HepG2 (cell line): Measurements from ENCODE around the gene VGLL4. TPM values are rescaled to one million over a fixed set of nuclear protein-coding genes. Genes with fewer than 3 reads are reported as not detected.

Experiments used
- ATAC-seq: fragments of 200-7000 bp; cut with Tn5 transposase; 3 replicates; pipeline ENCODE4 v1.9.1; 2020; ENCODE audit warnings: mild to moderate bottlenecking, moderate library complexity
- BruUV-seq: library from RNA; stranded (reverse); fragments of 400-500 nt; replicated peaks from 2 replicates; lab custom pipeline; 2021; lab: Mats Ljungman, UMichigan
- CTCF ChIA-PET: fragments of 300-600 bp; formaldehyde crosslinking; extraction: SDS; loops from one replicate; lab custom pipeline; 2021; ENCODE audit warnings: low total read pairs, inconsistent platforms, low intra/inter-chr PET ratio; lab: Yijun Ruan, JAX
- POLR2A ChIA-PET: fragments of 350-600 bp; sonication (Branson Sonifier 250); formaldehyde crosslinking; loops from one replicate; lab custom pipeline; 2020; ENCODE audit warnings: antibody characterized with exemption, inconsistent platforms; lab: Yijun Ruan, JAX
- DNase-seq: peaks from one replicate; pipeline ENCODE4 v3.0.0-alpha.2; 2015; ENCODE audit warnings: low spot score
- FAIRE-seq: peaks from 3 replicates; lab custom pipeline; 2011; peaks lifted over from hg19 to GRCh38; lab: Jason Lieb, UNC
- H2AFZ ChIP-seq: one replicate; pipeline ENCODE4 v1.6.1; 2011; ENCODE audit warnings: low read length, inconsistent platforms
- H3K27ac ChIP-seq: fragments of 300-600 bp; 3 replicates; pipeline ENCODE4 v1.8.0; 2011; ENCODE audit warnings: mixed run types, mild to moderate bottlenecking, mixed read lengths, low read length, inconsistent platforms; ENCODE audit not compliant: insufficient read depth; ENCODE audit errors: extremely low read length
- H3K27me3 ChIP-seq, 2 experiments: fragments of 200-600 bp in 1 of 2; 2 replicates in 1 of 2; 3 replicates in 1 of 2; pipeline versions ENCODE4 v1.6.0 to v1.8.0; 2011; ENCODE audit warnings: low read length in 2 of 2, mild to moderate bottlenecking in 2 of 2, moderate library complexity in 2 of 2, inconsistent platforms in 1 of 2; ENCODE audit not compliant: insufficient read depth in 2 of 2, control insufficient read depth in 1 of 2
- H3K36me3 ChIP-seq, 2 experiments: fragments of 200-600 bp in 1 of 2; replicated peaks in 1 of 2; 2 replicates in 1 of 2; 3 replicates in 1 of 2; pipeline versions ENCODE4 v1.5.1 to v1.8.0; 2011; ENCODE audit warnings: low read length in 2 of 2, inconsistent platforms in 1 of 2; ENCODE audit not compliant: insufficient read depth in 2 of 2, control insufficient read depth in 1 of 2
- H3K4me1 ChIP-seq: 2 replicates; pipeline ENCODE4 v1.5.1; 2012; ENCODE audit warnings: low read length, inconsistent platforms; ENCODE audit not compliant: insufficient read depth
- H3K4me2 ChIP-seq: 2 replicates; pipeline ENCODE4 v1.6.0; 2011; ENCODE audit warnings: low read depth, low read length, inconsistent platforms
- H3K4me3 ChIP-seq, 3 experiments: fragments of 200-600 bp in 1 of 3; sonication (generic), shearing (Covaris generic) in 1 of 3; replicated peaks in 1 of 3; 2 replicates each; pipeline ENCODE4 v1.5.1; 2011 to 2016; ENCODE audit warnings: low read length in 3 of 3, inconsistent platforms in 2 of 3, low read depth in 2 of 3, mild to moderate bottlenecking in 2 of 3, control low read depth in 1 of 3, mixed read lengths in 1 of 3; ENCODE audit not compliant: insufficient read depth in 1 of 3
- H3K79me2 ChIP-seq: one replicate; pipeline ENCODE4 v1.6.1; 2011; ENCODE audit warnings: low read length, inconsistent platforms; ENCODE audit not compliant: insufficient read depth
- H3K9ac ChIP-seq: 2 replicates; pipeline ENCODE4 v1.6.0; 2011; ENCODE audit warnings: mild to moderate bottlenecking, low read depth, low read length, inconsistent platforms; ENCODE audit not compliant: insufficient read depth
- H3K9me3 ChIP-seq: 2 replicates; pipeline ENCODE4 v1.5.1; 2012; ENCODE audit warnings: mild to moderate bottlenecking, low read length
- H4K20me1 ChIP-seq: 2 replicates; pipeline ENCODE4 v1.6.0; 2011; ENCODE audit warnings: inconsistent platforms, mild to moderate bottlenecking, low read length, moderate library complexity; ENCODE audit not compliant: insufficient read depth
- MAFG ChIP-seq: sonication (generic); formaldehyde crosslinking; IDR thresholded peaks from 2 replicates; pipeline ENCODE4 v1.5.1; 2020; ENCODE audit warnings: mild to moderate bottlenecking, missing genetic modification reagents
- MIXL1 ChIP-seq: IDR thresholded peaks from 2 replicates; pipeline ENCODE4 v1.6.1; 2016
- PAX8 ChIP-seq: sonication (generic); formaldehyde crosslinking; IDR thresholded peaks from 2 replicates; pipeline ENCODE4 v1.8.0; 2022; ENCODE audit warnings: mild to moderate bottlenecking, missing genetic modification reagents, borderline replicate concordance
- SAFB2 ChIP-seq: sonication (generic); formaldehyde crosslinking; IDR thresholded peaks from 2 replicates; pipeline ENCODE4 v1.5.1; 2020; ENCODE audit warnings: missing genetic modification reagents, low read depth, mild to moderate bottlenecking, borderline replicate concordance
- SYNCRIP ChIP-seq: fragments of 200-400 bp; formaldehyde crosslinking; IDR thresholded peaks from 2 replicates; pipeline ENCODE4 v1.6.1; 2018; ENCODE audit warnings: mild to moderate bottlenecking, low read depth, low read length; ENCODE audit not compliant: insufficient read depth
- ZBTB20 ChIP-seq: sonication (generic); formaldehyde crosslinking; IDR thresholded peaks from 2 replicates; pipeline ENCODE4 v1.8.1; 2023; ENCODE audit warnings: missing genetic modification reagents, low read depth, mild to moderate bottlenecking, borderline replicate concordance
- ZFP36L2 ChIP-seq: sonication (generic); formaldehyde crosslinking; IDR thresholded peaks from 2 replicates; pipeline ENCODE4 v1.4.0; 2020; ENCODE audit warnings: missing genetic modification reagents
- ZFP62 ChIP-seq: sonication (generic); formaldehyde crosslinking; IDR thresholded peaks from 2 replicates; pipeline ENCODE4 v1.4.0; 2020; ENCODE audit warnings: missing genetic modification reagents
- ZNF556 ChIP-seq: sonication (generic); formaldehyde crosslinking; IDR thresholded peaks from 2 replicates; pipeline ENCODE4 v1.4.0; 2020; ENCODE audit warnings: mild to moderate bottlenecking, missing genetic modification reagents, borderline replicate concordance
- ZNF790 ChIP-seq: sonication (generic); formaldehyde crosslinking; IDR thresholded peaks from 2 replicates; pipeline ENCODE4 v1.8.0; 2022; ENCODE audit warnings: missing genetic modification reagents, mild to moderate bottlenecking, borderline replicate concordance
- WGBS: methylation state at CpG from one replicate; pipeline ENCODE4 v1.1.6; 2017; ENCODE audit warnings: low lambda C conversion rate; 5-methylcytosine and 5-hydroxymethylcytosine counted together
- in situ Hi-C: cut with HindIII; loops from 2 replicates; pipeline ENCODE4 v1.10.0; 2017; ENCODE audit warnings: low pct_unique_long_range_greater_than_20kb; ENCODE audit not compliant: extremely low pct_ligation_motif_present
- intact Hi-C: fragments of 100-400 bp; cut with micrococcal nuclease; formaldehyde crosslinking; loops from one replicate; pipeline ENCODE4 v1.10.0; 2022; ENCODE audit not compliant: unreplicated experiment
- polyA plus RNA-seq, 8 experiments: library from polyadenylated mRNA; depleted of rRNA in 3 of 8; stranded (reverse) in 7 of 8; unstranded in 1 of 8; fragments of >200 nt; fragmentation: Illumina TruSeq in 4 of 8; extraction: Trizol in 4 of 8; gene quantifications; 2 replicates each; pipeline versions ENCODE4 v1.2.1 to v1.2.3, GENCODE V29; 2011 to 2016; ENCODE audit warnings: low read depth in 4 of 8, missing spikeins in 1 of 8, mixed read lengths in 1 of 8; ENCODE audit not compliant: insufficient read depth in 1 of 8
- total RNA-seq, 5 experiments: library from RNA; depleted of rRNA; stranded (reverse); fragments of >200 nt; fragmentation: Illumina TruSeq; extraction: Trizol; gene quantifications; 2 replicates each; pipeline ENCODE4 v1.2.3, GENCODE V29; 2016; ENCODE audit warnings: low read depth in 1 of 5
- TF ChIP-seq, protein P1 (sequence below): sonication (generic); formaldehyde crosslinking; IDR thresholded peaks from 2 replicates; pipeline ENCODE4 v1.5.0; 2020; ENCODE audit warnings: mild to moderate bottlenecking, missing genetic modification reagents, borderline replicate concordance
- TF ChIP-seq, protein P2 (sequence below): sonication (generic); formaldehyde crosslinking; IDR thresholded peaks from 2 replicates; pipeline ENCODE4 v1.5.0; 2020; ENCODE audit warnings: mild to moderate bottlenecking, missing genetic modification reagents
- TF ChIP-seq, protein P3 (sequence below): sonication (generic); formaldehyde crosslinking; IDR thresholded peaks from 2 replicates; pipeline ENCODE4 v1.8.0; 2022; ENCODE audit warnings: missing genetic modification reagents, mild to moderate bottlenecking, borderline replicate concordance
- TF ChIP-seq, protein P4 (sequence below): sonication (generic); formaldehyde crosslinking; IDR thresholded peaks from 2 replicates; pipeline ENCODE4 v1.4.0; 2020; ENCODE audit warnings: missing genetic modification reagents
- TF ChIP-seq, protein P5 (sequence below): sonication (generic); formaldehyde crosslinking; IDR thresholded peaks from 2 replicates; pipeline ENCODE4 v1.5.1; 2020; ENCODE audit warnings: mild to moderate bottlenecking, missing genetic modification reagents, borderline replicate concordance
- TF ChIP-seq, protein P6 (sequence below): IDR thresholded peaks from 2 replicates; pipeline ENCODE4 v1.6.1; 2016

Gene VGLL4
- total and polyA plus RNA-seq, 2 of the 13 experiments (the other 11 are each of a cell fraction or from before 2014, with no cell fraction given): 23.2 to 39.0 TPM

DNA sequence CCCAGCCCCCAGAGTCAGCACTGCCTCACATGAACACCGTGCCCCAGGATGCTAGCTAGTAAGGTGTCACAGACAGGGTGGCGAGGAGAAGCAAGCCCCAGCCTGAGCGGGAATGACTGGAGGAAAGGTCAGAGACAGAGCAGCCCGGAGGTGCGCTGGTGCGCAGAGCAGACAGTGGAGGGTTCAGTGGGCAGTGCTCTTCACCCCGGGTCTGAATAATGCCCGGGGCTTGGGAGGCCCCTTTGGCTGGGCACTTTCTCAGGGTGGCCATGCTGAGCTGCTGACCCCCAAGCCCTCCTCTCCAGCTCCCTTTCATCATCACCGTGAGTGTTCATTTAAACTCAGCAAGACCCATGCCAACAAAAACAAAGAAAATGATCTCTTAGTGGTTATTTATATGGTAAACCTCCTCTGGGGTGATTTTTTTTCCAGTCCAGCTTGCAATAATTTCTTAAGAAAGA, 110.8 kb downstream of the VGLL4 start:
- 89% methylated on average over 9 of the region's 9 CpGs for WGBS
- no peaks in the 10 kb centered on the region for H3K9me3 ChIP-seq
- H3K27me3 ChIP-seq: no peaks in the 10 kb centered on the region
- H3K4me2 ChIP-seq: no peak overlapping the region
- H3K79me2 ChIP-seq: no peaks in the 10 kb centered on the region
- no peaks in the 10 kb centered on the region for H4K20me1 ChIP-seq
- in situ Hi-C loops (no loop called here), intact Hi-C loops (no loop called here)
- CTCF ChIA-PET: no interaction called here
- H3K9ac ChIP-seq: no peak overlapping the region
- H3K4me1 ChIP-seq: peaks cover 16% of the 10 kb centered on the region
- H3K27ac ChIP-seq: no peak overlapping the region
- no peak overlapping the region for H3K4me3 ChIP-seq
- H3K36me3 ChIP-seq: no peaks in the 10 kb centered on the region
- BruUV-seq: no TSS peak
- no peak for DNase-seq
- ATAC-seq: no peak
- POLR2A ChIA-PET: no interaction called here
- H2AFZ ChIP-seq: no peak overlapping the region
- no peak for FAIRE-seq
- TF ChIP-seq ZBTB20 (CRISPR knock-in tag) (no peak), SAFB2 (CRISPR knock-in tag) (no peak), ZFP62 (no peak), PAX8 (CRISPR knock-in tag) (no peak), MIXL1 (CRISPR knock-in tag) (no peak), SYNCRIP (no peak), ZFP36L2 (CRISPR knock-in tag) (no peak), ZNF556 (CRISPR knock-in tag) (no peak), MAFG (no peak), ZNF790 (CRISPR knock-in tag) (no peak)
- TF ChIP-seq, protein P1, sequence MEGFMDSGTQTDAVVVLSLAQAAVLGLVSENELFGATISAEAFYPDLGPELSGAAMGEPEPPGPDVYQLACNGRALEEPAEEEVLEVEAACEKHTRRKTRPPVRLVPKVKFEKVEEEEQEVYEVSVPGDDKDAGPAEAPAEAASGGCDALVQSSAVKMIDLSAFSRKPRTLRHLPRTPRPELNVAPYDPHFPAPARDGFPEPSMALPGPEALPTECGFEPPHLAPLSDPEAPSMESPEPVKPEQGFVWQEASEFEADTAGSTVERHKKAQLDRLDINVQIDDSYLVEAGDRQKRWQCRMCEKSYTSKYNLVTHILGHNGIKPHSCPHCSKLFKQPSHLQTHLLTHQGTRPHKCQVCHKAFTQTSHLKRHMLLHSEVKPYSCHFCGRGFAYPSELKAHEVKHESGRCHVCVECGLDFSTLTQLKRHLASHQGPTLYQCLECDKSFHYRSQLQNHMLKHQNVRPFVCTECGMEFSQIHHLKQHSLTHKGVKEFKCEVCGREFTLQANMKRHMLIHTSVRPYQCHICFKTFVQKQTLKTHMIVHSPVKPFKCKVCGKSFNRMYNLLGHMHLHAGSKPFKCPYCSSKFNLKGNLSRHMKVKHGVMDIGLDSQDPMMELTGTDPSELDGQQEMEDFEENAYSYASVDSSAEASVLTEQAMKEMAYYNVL (CRISPR knock-in tag): no peak
- TF ChIP-seq, protein P2, sequence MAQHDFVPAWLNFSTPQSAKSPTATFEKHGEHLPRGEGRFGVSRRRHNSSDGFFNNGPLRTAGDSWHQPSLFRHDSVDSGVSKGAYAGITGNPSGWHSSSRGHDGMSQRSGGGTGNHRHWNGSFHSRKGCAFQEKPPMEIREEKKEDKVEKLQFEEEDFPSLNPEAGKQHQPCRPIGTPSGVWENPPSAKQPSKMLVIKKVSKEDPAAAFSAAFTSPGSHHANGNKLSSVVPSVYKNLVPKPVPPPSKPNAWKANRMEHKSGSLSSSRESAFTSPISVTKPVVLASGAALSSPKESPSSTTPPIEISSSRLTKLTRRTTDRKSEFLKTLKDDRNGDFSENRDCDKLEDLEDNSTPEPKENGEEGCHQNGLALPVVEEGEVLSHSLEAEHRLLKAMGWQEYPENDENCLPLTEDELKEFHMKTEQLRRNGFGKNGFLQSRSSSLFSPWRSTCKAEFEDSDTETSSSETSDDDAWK (CRISPR knock-in tag): no peak
- TF ChIP-seq, protein P3, sequence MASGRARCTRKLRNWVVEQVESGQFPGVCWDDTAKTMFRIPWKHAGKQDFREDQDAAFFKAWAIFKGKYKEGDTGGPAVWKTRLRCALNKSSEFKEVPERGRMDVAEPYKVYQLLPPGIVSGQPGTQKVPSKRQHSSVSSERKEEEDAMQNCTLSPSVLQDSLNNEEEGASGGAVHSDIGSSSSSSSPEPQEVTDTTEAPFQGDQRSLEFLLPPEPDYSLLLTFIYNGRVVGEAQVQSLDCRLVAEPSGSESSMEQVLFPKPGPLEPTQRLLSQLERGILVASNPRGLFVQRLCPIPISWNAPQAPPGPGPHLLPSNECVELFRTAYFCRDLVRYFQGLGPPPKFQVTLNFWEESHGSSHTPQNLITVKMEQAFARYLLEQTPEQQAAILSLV: no peak
- TF ChIP-seq, protein P4, sequence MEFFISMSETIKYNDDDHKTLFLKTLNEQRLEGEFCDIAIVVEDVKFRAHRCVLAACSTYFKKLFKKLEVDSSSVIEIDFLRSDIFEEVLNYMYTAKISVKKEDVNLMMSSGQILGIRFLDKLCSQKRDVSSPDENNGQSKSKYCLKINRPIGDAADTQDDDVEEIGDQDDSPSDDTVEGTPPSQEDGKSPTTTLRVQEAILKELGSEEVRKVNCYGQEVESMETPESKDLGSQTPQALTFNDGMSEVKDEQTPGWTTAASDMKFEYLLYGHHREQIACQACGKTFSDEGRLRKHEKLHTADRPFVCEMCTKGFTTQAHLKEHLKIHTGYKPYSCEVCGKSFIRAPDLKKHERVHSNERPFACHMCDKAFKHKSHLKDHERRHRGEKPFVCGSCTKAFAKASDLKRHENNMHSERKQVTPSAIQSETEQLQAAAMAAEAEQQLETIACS: no peak
- TF ChIP-seq, protein P5, sequence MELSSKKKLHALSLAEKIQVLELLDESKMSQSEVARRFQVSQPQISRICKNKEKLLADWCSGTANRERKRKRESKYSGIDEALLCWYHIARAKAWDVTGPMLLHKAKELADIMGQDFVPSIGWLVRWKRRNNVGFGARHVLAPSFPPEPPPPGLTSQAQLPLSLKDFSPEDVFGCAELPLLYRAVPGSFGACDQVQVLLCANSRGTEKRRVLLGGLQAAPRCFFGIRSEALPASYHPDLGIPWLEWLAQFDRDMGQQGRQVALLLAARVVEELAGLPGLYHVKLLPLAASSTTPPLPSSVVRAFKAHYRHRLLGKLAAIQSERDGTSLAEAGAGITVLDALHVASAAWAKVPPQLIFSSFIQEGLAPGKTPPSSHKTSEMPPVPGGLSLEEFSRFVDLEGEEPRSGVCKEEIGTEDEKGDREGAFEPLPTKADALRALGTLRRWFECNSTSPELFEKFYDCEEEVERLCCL: no peak
- TF ChIP-seq, protein P6, sequence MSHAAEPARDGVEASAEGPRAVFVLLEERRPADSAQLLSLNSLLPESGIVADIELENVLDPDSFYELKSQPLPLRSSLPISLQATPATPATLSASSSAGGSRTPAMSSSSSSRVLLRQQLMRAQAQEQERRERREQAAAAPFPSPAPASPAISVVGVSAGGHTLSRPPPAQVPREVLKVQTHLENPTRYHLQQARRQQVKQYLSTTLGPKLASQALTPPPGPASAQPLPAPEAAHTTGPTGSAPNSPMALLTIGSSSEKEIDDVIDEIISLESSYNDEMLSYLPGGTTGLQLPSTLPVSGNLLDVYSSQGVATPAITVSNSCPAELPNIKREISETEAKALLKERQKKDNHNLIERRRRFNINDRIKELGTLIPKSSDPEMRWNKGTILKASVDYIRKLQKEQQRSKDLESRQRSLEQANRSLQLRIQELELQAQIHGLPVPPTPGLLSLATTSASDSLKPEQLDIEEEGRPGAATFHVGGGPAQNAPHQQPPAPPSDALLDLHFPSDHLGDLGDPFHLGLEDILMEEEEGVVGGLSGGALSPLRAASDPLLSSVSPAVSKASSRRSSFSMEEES: no peak
